ENCODE measurements around the gene DND1. TPM values are rescaled to one million over a fixed set of nuclear protein-coding genes. Genes with fewer than 3 reads are reported as not detected.
A peak's percentile ranks its signal among the peaks of the same experiment; 100 is the strongest.
"Not testable (repeated sequence)": the region's sequence is repeated elsewhere in the genome, so short reads cannot be mapped to it uniquely, and the experiment has no call there.

The DND1 gene
- total and polyA plus RNA-seq, 12 donors = 0.18 to 3.6 (median 0.55) TPM

DNA sequence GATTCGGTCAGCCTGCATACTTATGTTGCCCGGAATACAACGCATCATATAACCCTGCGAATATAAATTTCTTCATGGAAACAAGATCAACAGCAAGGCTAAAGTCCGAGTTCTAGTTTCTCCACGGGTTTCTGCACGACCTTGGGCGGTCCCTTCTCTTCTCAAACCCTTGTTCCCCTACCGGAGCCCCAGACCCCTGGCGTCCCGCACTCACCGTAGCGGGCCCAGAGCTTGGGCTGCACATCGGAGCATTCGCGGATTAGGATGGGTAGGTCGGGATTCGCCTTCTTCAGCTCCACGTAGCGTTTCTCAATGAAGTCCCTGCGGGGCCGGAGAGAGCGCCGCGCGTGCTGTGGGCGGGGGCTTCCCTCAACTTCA lies 26.3 kb downstream of the DND1 start:
- Histone ChIP-seq H3K27ac (peak overlapping the region in 4 of 5 donors; percentile 81 to 84 (median 82)), H3K4me1 (replicated peaks in 1 of 2) (peaks cover 12 to 21% of the 10 kb centered on the region in 2 donors), H3K4me3 (peak overlapping the region; percentile 60 to 91 (median 78)), H3K27me3 (no peaks in the 10 kb centered on the region), H3K36me3 (replicated peaks in 1 of 2) (peaks cover 0 to 68% of the 10 kb centered on the region in 2 donors), H3K9me3 (replicated peaks in 1 of 3) (no peaks in the 10 kb centered on the region)
- TF ChIP-seq, protein P1, sequence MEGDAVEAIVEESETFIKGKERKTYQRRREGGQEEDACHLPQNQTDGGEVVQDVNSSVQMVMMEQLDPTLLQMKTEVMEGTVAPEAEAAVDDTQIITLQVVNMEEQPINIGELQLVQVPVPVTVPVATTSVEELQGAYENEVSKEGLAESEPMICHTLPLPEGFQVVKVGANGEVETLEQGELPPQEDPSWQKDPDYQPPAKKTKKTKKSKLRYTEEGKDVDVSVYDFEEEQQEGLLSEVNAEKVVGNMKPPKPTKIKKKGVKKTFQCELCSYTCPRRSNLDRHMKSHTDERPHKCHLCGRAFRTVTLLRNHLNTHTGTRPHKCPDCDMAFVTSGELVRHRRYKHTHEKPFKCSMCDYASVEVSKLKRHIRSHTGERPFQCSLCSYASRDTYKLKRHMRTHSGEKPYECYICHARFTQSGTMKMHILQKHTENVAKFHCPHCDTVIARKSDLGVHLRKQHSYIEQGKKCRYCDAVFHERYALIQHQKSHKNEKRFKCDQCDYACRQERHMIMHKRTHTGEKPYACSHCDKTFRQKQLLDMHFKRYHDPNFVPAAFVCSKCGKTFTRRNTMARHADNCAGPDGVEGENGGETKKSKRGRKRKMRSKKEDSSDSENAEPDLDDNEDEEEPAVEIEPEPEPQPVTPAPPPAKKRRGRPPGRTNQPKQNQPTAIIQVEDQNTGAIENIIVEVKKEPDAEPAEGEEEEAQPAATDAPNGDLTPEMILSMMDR (IDR thresholded peaks at IDR 0.05) = no peak
- TF ChIP-seq POLR2A (IDR thresholded peaks at IDR 0.05) = no peak
- WGBS, 4 donors = 0 to 4% (median 1%) methylated on average over 7 to 27 of the region's 27 CpGs
- intact Hi-C loops (cut with DNase I) = loop anchor here in 1 of 2 donors (10.0 kb wide), 1 partner anchor 282 kb away; the partner anchor contains the start of gene SLC4A9
- peak in 1 of 7 donors; percentile 43 for DNase-seq

DNA sequence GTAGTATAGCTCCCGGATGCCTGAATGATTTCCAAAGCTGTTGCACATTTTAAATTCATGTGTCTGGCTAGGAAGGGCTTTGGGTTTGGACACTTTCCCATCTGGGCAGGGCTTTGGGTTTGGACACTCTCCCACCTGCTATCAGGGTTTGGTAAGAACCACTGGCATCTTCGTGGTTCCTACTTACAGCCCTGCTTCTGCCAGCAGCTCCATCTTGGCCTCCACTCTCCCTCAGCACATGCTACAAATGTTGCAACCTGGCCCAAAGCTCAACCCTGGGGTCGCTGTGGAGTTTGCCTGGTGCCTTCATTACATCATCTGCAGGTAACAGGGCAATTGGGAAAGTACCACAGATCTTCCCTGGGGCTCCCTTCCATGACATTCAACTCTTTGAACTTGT lies 30.7 kb downstream of the DND1 start:
- Histone ChIP-seq H3K9me3 (replicated peaks in 1 of 3) (no peaks in the 10 kb centered on the region), H3K36me3 (replicated peaks in 1 of 2) (peaks cover 0 to 34% of the 10 kb centered on the region in 2 donors), H3K4me3 (no peak overlapping the region), H3K4me1 (replicated peaks in 1 of 2) (peaks cover 17 to 20% of the 10 kb centered on the region in 2 donors), H3K27me3 (no peaks in the 10 kb centered on the region), H3K27ac (peak overlapping the region in 1 of 5 donors; percentile 7)
- intact Hi-C loops (cut with DNase I) = loop anchor here (5.0 to 10.0 kb wide), 2 partner anchors 70 to 278 kb away; partner anchors contain the start of gene SLC4A9 (in 1 of the 2)
- WGBS, 4 donors = 50 to 78% (median 56%) methylated on average over 3 of the region's 3 CpGs
- DNase-seq = peak in 6 of 7 donors; percentile 31 to 81 (median 62)
- no peak for TF ChIP-seq POLR2A (IDR thresholded peaks at IDR 0.05)
- TF ChIP-seq, protein P1 (IDR thresholded peaks at IDR 0.05) = no peak

DNA sequence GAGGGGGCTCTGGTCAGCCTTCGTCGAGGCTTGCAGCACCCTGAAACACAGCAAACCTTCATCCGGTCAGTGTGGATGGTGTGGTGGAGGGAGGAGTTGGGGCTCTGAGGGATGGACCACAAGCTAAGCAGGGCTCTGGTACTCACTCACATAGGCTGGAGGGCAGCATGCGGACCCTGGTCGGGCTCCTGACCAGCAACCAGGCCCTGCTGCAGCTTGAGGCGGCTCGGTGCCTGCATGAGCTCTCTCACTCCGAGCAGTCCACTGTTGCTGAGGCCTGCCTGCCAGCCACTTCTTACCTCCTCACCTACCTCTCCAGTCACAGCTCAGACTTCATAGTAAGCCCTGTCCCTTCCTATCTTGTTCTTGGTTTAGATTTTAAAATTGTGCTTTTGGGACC lies 31.7 kb downstream of the DND1 start:
- TF ChIP-seq, protein P1 (IDR thresholded peaks at IDR 0.05) = no peak
- no peak for TF ChIP-seq POLR2A (IDR thresholded peaks at IDR 0.05)
- DNase-seq = no peak
- Histone ChIP-seq H3K9me3 (replicated peaks in 1 of 3) (no peaks in the 10 kb centered on the region), H3K4me1 (replicated peaks in 1 of 2) (peaks cover 16 to 20% of the 10 kb centered on the region in 2 donors), H3K36me3 (replicated peaks in 1 of 2) (peaks cover 0 to 34% of the 10 kb centered on the region in 2 donors), H3K27me3 (no peaks in the 10 kb centered on the region), H3K27ac (peak overlapping the region in 1 of 5 donors; percentile 40), H3K4me3 (no peak overlapping the region)
- intact Hi-C loops (cut with DNase I) = loop anchor here (5.0 to 10.0 kb wide), 2 partner anchors 69 to 277 kb away; partner anchors contain the start of gene SLC4A9 (in 1 of the 2)
- 88 to 91% (median 91%) methylated on average over 6 to 8 of the region's 8 CpGs for WGBS, 4 donors

DNA sequence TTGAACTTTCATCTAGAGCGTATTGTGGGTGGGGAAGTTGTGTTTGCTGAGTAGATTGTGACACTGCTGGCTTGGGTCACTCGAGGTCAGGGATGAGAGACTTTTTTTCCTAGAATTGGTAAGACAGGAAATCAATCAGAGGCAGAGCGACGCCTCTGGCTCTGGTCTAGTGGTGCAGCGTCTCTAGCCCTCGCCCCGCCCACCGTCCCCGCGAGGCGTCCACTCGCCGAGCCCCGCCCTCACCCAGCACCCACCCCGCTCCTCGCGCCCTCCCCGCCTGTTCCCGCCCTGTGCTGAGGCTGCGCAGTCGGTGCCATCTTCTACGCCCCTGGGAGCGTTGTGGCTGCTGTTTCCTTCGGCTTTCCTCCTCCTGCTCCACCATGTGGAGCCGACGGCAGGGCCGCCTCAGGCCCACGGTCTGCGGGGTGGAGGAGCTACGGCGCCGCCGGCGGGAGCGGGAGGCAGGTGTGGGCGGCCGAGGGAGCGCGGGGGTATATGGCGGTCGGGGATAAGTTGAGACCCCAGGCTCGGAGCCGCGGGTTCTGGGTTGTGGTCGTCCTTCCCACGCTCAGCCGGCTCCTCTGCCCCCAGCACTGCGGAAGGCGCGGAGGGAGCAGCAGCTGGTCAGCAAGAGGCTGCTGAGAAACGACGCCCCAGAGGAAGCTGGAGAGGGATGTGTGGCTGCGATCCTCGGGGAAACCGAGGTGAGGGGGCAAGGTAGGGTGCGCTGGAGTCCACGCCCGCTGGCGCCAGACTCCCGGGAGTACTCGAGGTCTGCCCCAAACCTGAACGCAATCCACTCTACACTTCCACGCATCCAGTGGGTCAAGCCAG lies 34.0 kb downstream of the DND1 start, which contains the start of gene TMCO6:
Gene TMCO6 (plus strand): TSS at position 304 of the 834 bp plus-strand sequence. CDS start 77 bp downstream, at position 381.
- no peaks in the 10 kb centered on the region for H3K9me3 ChIP-seq (replicated peaks in 1 of 3)

DNA sequence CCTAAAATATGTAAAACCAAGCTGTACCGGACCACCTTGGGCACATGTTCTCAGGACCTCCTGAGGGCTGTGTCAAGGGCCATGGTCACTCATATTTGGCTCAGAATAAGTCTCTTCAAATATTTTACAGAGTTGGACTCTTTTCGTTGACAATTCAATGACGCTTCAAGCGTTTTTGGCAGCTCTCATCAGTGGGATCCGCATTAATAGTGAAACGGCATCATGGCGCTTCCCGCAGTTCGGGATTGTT lies 34.6 kb downstream of the DND1 start:
- Histone ChIP-seq H3K4me1 (replicated peaks in 1 of 2) (peaks cover 13 to 21% of the 10 kb centered on the region in 2 donors), H3K27ac (peak overlapping the region; percentile 68 to 96 (median 89)), H3K36me3 (replicated peaks in 1 of 2) (peaks cover 0 to 15% of the 10 kb centered on the region in 2 donors), H3K4me3 (peak overlapping the region in 1 of 4 donors; percentile 94)
- whole genome bisulfite sequencing, 4 donors = 7 to 15% (median 10%) methylated on average over 9 of the region's 9 CpGs
- intact Hi-C loops (cut with DNase I) = loop anchor here in 1 of 2 donors (5.0 kb wide), 1 partner anchor 82 kb away; the partner anchor contains the start of gene SRA1
- not testable (repeated sequence) for H3K9me3 ChIP-seq (replicated peaks in 1 of 3); H3K27me3 ChIP-seq; DNase-seq

More for the DNA sequence above, 34.0 kb downstream of the DND1 start, which contains the start of gene TMCO6:
- WGBS, 4 donors = 0 to 2% (median 0%) methylated on average over 7 to 63 of the region's 63 CpGs
- no peaks in the 10 kb centered on the region for H3K27me3 ChIP-seq
- peaks cover 0 to 20% of the 10 kb centered on the region in 2 donors for H3K36me3 ChIP-seq (replicated peaks in 1 of 2)
- intact Hi-C loops (cut with DNase I) = loop anchor here in 1 of 2 donors (5.0 kb wide), 1 partner anchor 82 kb away; the partner anchor contains the start of gene SRA1
- TF ChIP-seq, protein P1 (IDR thresholded peaks at IDR 0.05) = peak; percentile 30 to 61 (median 56)
- TF ChIP-seq POLR2A (IDR thresholded peaks at IDR 0.05) = peak in 1 of 2 donors; percentile 80
- peak within 1 kb of the TSS in 3 of 4 donors; percentile 23 to 94 (median 39) for H3K4me3 ChIP-seq
- peak within 1 kb of the TSS; percentile 68 to 96 (median 89) for H3K27ac ChIP-seq
- H3K4me1 ChIP-seq (replicated peaks in 1 of 2) = peaks cover 13 to 18% of the 10 kb centered on the region in 2 donors
- DNase-seq = peak; percentile 98 to 99 (median 99)

Measured in adrenal gland (tissue), 12 donors.